HCT116 (cell line): ENCODE results near the gene SYNPO. TPM values are rescaled to one million over a fixed set of nuclear protein-coding genes. Genes with fewer than 3 reads are reported as not detected.

Experiments
- ATAC-seq: fragments of 200-7000 bp; cut with Tn5 transposase; 2 replicates; pipeline ENCODE4 v1.9.1; 2020; ENCODE audit warnings: mild to moderate bottlenecking, moderate library complexity
- BruUV-seq: library from RNA; stranded (reverse); fragments of 400-500 nt; replicated peaks from 2 replicates; lab custom pipeline; 2021; lab: Mats Ljungman, UMichigan
- CTCF ChIA-PET: fragments of 300-600 bp; sonication (Branson Sonifier 250); formaldehyde crosslinking; loops from one replicate; lab custom pipeline; 2021; ENCODE audit warnings: antibody characterized with exemption; lab: Charles Lee
- POLR2A ChIA-PET: fragments of 300-600, 350-600 bp; sonication (Branson Sonifier 250); formaldehyde crosslinking; loops from one replicate; lab custom pipeline; 2021; ENCODE audit warnings: antibody characterized with exemption; lab: Charles Lee
- RAD21 ChIA-PET, 2 experiments: fragments of 300-600 bp; sonication (Branson Sonifier 250); formaldehyde crosslinking; loops; one replicate each; lab custom pipeline; 2023; ENCODE audit warnings: low total read pairs in 2 of 2; ENCODE audit not compliant: uncharacterized antibody in 2 of 2, unreplicated experiment in 2 of 2, low non-redundant PET in 1 of 2; lab: Charles Lee
- DNase-seq: peaks from one replicate; pipeline ENCODE4 v3.0.0-alpha.2; 2010; ENCODE audit warnings: low read depth, low spot score
- H2AFZ ChIP-seq: fragments of 200-600 bp; shearing (Covaris generic), sonication (generic); 2 replicates; pipeline ENCODE4 v1.6.1; 2017; ENCODE audit warnings: low read depth, mixed run types, mixed read lengths, antibody characterized with exemption, low read length; ENCODE audit not compliant: poor library complexity, severe bottlenecking
- H3K27ac ChIP-seq: 2 replicates; pipeline ENCODE4 v1.5.1; 2012; ENCODE audit warnings: low read depth, low read length
- H3K27me3 ChIP-seq: fragments of 200-600 bp; sonication (generic); 2 replicates; pipeline ENCODE4 v1.6.1; 2016; ENCODE audit warnings: mixed run types, low read length, mixed read lengths; ENCODE audit not compliant: insufficient read depth
- H3K36me3 ChIP-seq, 2 experiments: fragments of 200-500 bp in 1 of 2; fragments of 200-600 bp in 1 of 2; sonication (Bioruptor generic) in 1 of 2; sonication (generic) in 1 of 2; 2 replicates each; pipeline versions ENCODE4 v1.5.1 to v1.6.1; 2014 to 2016; ENCODE audit warnings: low read length in 2 of 2, inconsistent platforms in 1 of 2, mixed read lengths in 1 of 2, mixed run types in 1 of 2; ENCODE audit not compliant: insufficient read depth in 2 of 2, control insufficient read depth in 1 of 2
- H3K4me1 ChIP-seq, 2 experiments: fragments of 200-600 bp in 1 of 2; sonication (generic) in 1 of 2; 2 replicates each; pipeline versions ENCODE4 v1.5.1 to v1.6.1; 2012 to 2017; ENCODE audit warnings: low read length in 2 of 2, inconsistent platforms in 1 of 2, mild to moderate bottlenecking in 1 of 2, mixed read lengths in 1 of 2, mixed run types in 1 of 2, moderate library complexity in 1 of 2; ENCODE audit not compliant: insufficient read depth in 2 of 2, control insufficient read depth in 1 of 2
- H3K4me2 ChIP-seq: fragments of 200-600 bp; sonication (generic); 2 replicates; pipeline ENCODE4 v1.6.1; 2017; ENCODE audit warnings: mixed run types, low read length, mixed read lengths
- H3K4me3 ChIP-seq, 2 experiments: fragments of 200-600 bp in 1 of 2; sonication (generic) in 1 of 2; replicated peaks in 1 of 2; 2 replicates each; pipeline ENCODE4 v1.5.1; 2011 to 2016; ENCODE audit warnings: low read length in 2 of 2, control low read depth in 1 of 2, low read depth in 1 of 2, mild to moderate bottlenecking in 1 of 2, mixed read lengths in 1 of 2, mixed run types in 1 of 2
- H3K79me2 ChIP-seq: fragments of 200-600 bp; sonication (generic); 2 replicates; pipeline ENCODE4 v1.6.1; 2017; ENCODE audit warnings: mild to moderate bottlenecking, mixed run types, low read length, moderate library complexity, mixed read lengths; ENCODE audit not compliant: insufficient read depth
- H3K9ac ChIP-seq: fragments of 200-600 bp; sonication (generic); 2 replicates; pipeline ENCODE4 v1.6.1; 2016; ENCODE audit warnings: low read length, mixed read lengths
- H3K9me2 ChIP-seq: fragments of 200-600 bp; sonication (generic), shearing (Covaris generic); 2 replicates; pipeline ENCODE4 v1.6.1; 2017; ENCODE audit warnings: mixed run types, mild to moderate bottlenecking, moderate library complexity; ENCODE audit not compliant: insufficient read depth
- H3K9me3 ChIP-seq, 2 experiments: fragments of 200-500 bp in 1 of 2; fragments of 200-600 bp in 1 of 2; sonication (Bioruptor generic) in 1 of 2; sonication (generic) in 1 of 2; 2 replicates each; pipeline ENCODE4 v1.6.1; 2014 to 2017; ENCODE audit warnings: low read length in 2 of 2, mixed read lengths in 2 of 2, inconsistent platforms in 1 of 2, low read depth in 1 of 2, mild to moderate bottlenecking in 1 of 2, mixed run types in 1 of 2, moderate library complexity in 1 of 2; ENCODE audit not compliant: control insufficient read depth in 1 of 2, insufficient read depth in 1 of 2
- H4K20me1 ChIP-seq: fragments of 200-600 bp; sonication (generic), shearing (Covaris generic); 2 replicates; pipeline ENCODE4 v1.6.1; 2017; ENCODE audit warnings: mixed run types, mild to moderate bottlenecking, moderate library complexity; ENCODE audit not compliant: insufficient read depth
- CTCF ChIP-seq, 3 experiments: fragments of 200-600 bp in 1 of 3; sonication (generic) in 1 of 3; IDR thresholded peaks in 2 of 3; conservative IDR thresholded peaks in 1 of 3; 2 replicates each; pipeline ENCODE4 v1.5.1; 2012 to 2017; ENCODE audit warnings: low read depth in 2 of 3, low read length in 2 of 3, antibody characterized with exemption in 1 of 3, borderline replicate concordance in 1 of 3, control low read depth in 1 of 3, mild to moderate bottlenecking in 1 of 3, mixed read lengths in 1 of 3, mixed run types in 1 of 3, moderate library complexity in 1 of 3; ENCODE audit not compliant: insufficient read depth in 1 of 3
- EZH2 ChIP-seq: fragments of 200-600 bp; sonication (generic); IDR thresholded peaks from 2 replicates; pipeline ENCODE4 v1.6.1; 2017; ENCODE audit warnings: antibody characterized with exemption, mixed run types
- EZH2phosphoT487 ChIP-seq: fragments of 200-600 bp; IDR thresholded peaks from 2 replicates; pipeline ENCODE4 v1.6.1; 2018; ENCODE audit warnings: antibody characterized with exemption, borderline replicate concordance
- JUND ChIP-seq: IDR thresholded peaks from 2 replicates; pipeline ENCODE4 v1.6.1; 2012
- MAX ChIP-seq: IDR thresholded peaks from 2 replicates; pipeline ENCODE4 v1.6.1; 2012
- POLR2A ChIP-seq: IDR thresholded peaks from 2 replicates; pipeline ENCODE4 v1.7.0; 2011; ENCODE audit warnings: borderline replicate concordance; ENCODE audit not compliant: insufficient read depth, insufficient read length; ENCODE audit errors: extremely low read depth
- POLR2AphosphoS5 ChIP-seq: IDR thresholded peaks from 2 replicates; pipeline ENCODE4 v1.6.1; 2011; ENCODE audit warnings: mild to moderate bottlenecking, low read depth, low read length, moderate library complexity
- REST ChIP-seq: IDR thresholded peaks from 2 replicates; pipeline ENCODE4 v1.6.1; 2012; ENCODE audit warnings: low read depth
- YY1 ChIP-seq: IDR thresholded peaks from 2 replicates; pipeline ENCODE4 v1.6.1; 2011; ENCODE audit warnings: low read length, low read depth, moderate library complexity, mild to moderate bottlenecking; ENCODE audit not compliant: insufficient replicate concordance; ENCODE audit errors: extremely low read depth
- ZNF274 ChIP-seq: fragments of 200-500 bp; sonication (Bioruptor generic); IDR thresholded peaks from 2 replicates; pipeline ENCODE4 v1.6.1; 2014; ENCODE audit warnings: mild to moderate bottlenecking, low read depth, low read length, inconsistent platforms
- intact Hi-C: fragments of 100-400 bp; cut with micrococcal nuclease; formaldehyde crosslinking; loops from 2 replicates; pipeline ENCODE4 v1.10.0; 2022
- total RNA-seq: library from RNA; stranded (reverse); gene quantifications from one replicate; pipeline ENCODE4 v1.2.1, GENCODE V29; 2021; ENCODE audit not compliant: unreplicated experiment
- TF ChIP-seq, protein P1 (sequence below): IDR thresholded peaks from 2 replicates; pipeline ENCODE4 v1.6.1; 2012
- TF ChIP-seq, protein P2 (sequence below): IDR thresholded peaks from 2 replicates; pipeline ENCODE4 v1.6.1; 2011; ENCODE audit warnings: mild to moderate bottlenecking, low read length, moderate library complexity; ENCODE audit not compliant: insufficient replicate concordance; ENCODE audit errors: extremely low read depth

SYNPO gene
- total RNA-seq, 1 experiment from 2014 or later = 8.2 TPM

- no TSS peak for BruUV-seq
- H3K4me2 ChIP-seq = no peak overlapping the region
- H3K9ac ChIP-seq = no peak overlapping the region
- H2AFZ ChIP-seq = no peak overlapping the region
- TF ChIP-seq EZH2phosphoT487 (no peak), POLR2A (no peak), ZNF274 (no peak), JUND (no peak), YY1 (no peak), CTCF (IDR thresholded peaks at IDR 0.05 in 2 of 3, conservative IDR thresholded peaks at IDR 0.05 in 1 of 3; ENCODE audit: borderline replicate concordance in 1 of 3, insufficient read depth in 1 of 3, low read depth in 2 of 3, low read length in 2 of 3) (no peak), EZH2 (no peak), REST (no peak), MAX (no peak), POLR2AphosphoS5 (no peak)
- TF ChIP-seq, protein P1, sequence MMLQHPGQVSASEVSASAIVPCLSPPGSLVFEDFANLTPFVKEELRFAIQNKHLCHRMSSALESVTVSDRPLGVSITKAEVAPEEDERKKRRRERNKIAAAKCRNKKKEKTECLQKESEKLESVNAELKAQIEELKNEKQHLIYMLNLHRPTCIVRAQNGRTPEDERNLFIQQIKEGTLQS = no peak
- TF ChIP-seq, protein P2, sequence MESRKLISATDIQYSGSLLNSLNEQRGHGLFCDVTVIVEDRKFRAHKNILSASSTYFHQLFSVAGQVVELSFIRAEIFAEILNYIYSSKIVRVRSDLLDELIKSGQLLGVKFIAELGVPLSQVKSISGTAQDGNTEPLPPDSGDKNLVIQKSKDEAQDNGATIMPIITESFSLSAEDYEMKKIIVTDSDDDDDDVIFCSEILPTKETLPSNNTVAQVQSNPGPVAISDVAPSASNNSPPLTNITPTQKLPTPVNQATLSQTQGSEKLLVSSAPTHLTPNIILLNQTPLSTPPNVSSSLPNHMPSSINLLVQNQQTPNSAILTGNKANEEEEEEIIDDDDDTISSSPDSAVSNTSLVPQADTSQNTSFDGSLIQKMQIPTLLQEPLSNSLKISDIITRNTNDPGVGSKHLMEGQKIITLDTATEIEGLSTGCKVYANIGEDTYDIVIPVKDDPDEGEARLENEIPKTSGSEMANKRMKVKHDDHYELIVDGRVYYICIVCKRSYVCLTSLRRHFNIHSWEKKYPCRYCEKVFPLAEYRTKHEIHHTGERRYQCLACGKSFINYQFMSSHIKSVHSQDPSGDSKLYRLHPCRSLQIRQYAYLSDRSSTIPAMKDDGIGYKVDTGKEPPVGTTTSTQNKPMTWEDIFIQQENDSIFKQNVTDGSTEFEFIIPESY = no peak
- no peaks in the 10 kb centered on the region for H3K36me3 ChIP-seq
- H3K4me1 ChIP-seq = peaks cover 4 to 15% of the 10 kb centered on the region in 2 experiments; a peak in 3 of 4 replicates
- no peaks in the 10 kb centered on the region for H3K9me3 ChIP-seq
- RAD21 ChIA-PET = no interaction called here
- no peak overlapping the region for H3K27ac ChIP-seq
- H3K9me2 ChIP-seq = no peaks in the 10 kb centered on the region
- CTCF ChIA-PET = interaction anchor here (1.7 kb wide), 1 partner anchor 95 kb away, joined by 5 read pairs; no protein-coding TSS in a partner anchor
- no peaks in the 10 kb centered on the region for H3K27me3 ChIP-seq
- H3K79me2 ChIP-seq = no peaks in the 10 kb centered on the region
- POLR2A ChIA-PET = no interaction called here
- ATAC-seq (no peak), DNase-seq (no peak)
- no peaks in the 10 kb centered on the region for H4K20me1 ChIP-seq
- no peak overlapping the region for H3K4me3 ChIP-seq
- intact Hi-C loops = loop anchor here (5.0 kb wide), 1 partner anchor 192 kb away; the partner anchor contains the start of gene IRGM
These were observed 14.8 kb downstream of the SYNPO start for GRCh38 chr5:150655221-150655620.
